PC-3 (cell line): Measurements from ENCODE around the gene LRRC56.

Experiments
- CTCF ChIP-seq: fragments of 300-600 bp; sonication (generic); conservative IDR thresholded peaks from 2 replicates; pipeline ENCODE4 v1.5.1; 2017; ENCODE audit warnings: antibody characterized with exemption, low read depth, mild to moderate bottlenecking, low read length
- EZH2 ChIP-seq: fragments of 300-600 bp; sonication (generic); IDR thresholded peaks from one replicate; pipeline ENCODE4 v1.6.1; 2017; ENCODE audit warnings: antibody characterized with exemption, mild to moderate bottlenecking, low read length; ENCODE audit not compliant: unreplicated experiment

- TF ChIP-seq EZH2 = no peak
- TF ChIP-seq CTCF = no peak
These were observed 31.2 kb downstream of the LRRC56 start for GRCh38 chr11:568306-569157.
